Activated T-cell treated with anti-CD3 and anti-CD28 coated beads, Interleukin-2, amount 50 U/mL, for 24 hours (primary cell): Measurements from ENCODE around the gene RPGR.

Experiments used
- DNase-seq: peaks from one replicate; pipeline ENCODE4 v3.0.0-alpha.2; 2020
- H3K27ac Mint-ChIP-seq: 2 replicates; pipeline ENCODE4 v1.8.0; 2020; ENCODE audit warnings: mild to moderate bottlenecking, mixed read lengths
- H3K27me3 Mint-ChIP-seq: 2 replicates; pipeline ENCODE4 v1.8.0; 2020; ENCODE audit warnings: mixed read lengths
- H3K36me3 Mint-ChIP-seq: 2 replicates; pipeline ENCODE4 v1.8.0; 2020; ENCODE audit warnings: low read depth, mixed read lengths
- H3K4me1 Mint-ChIP-seq: 2 replicates; pipeline ENCODE4 v1.8.0; 2020; ENCODE audit warnings: low read depth, mixed read lengths
- H3K4me3 Mint-ChIP-seq: 2 replicates; pipeline ENCODE4 v1.8.0; 2020; ENCODE audit warnings: mild to moderate bottlenecking, moderate library complexity, mixed read lengths
- H3K9me3 Mint-ChIP-seq: 2 replicates; pipeline ENCODE4 v1.8.0; 2020; ENCODE audit warnings: mixed read lengths

RPGR gene

GRCh38 chrX:38305971-38306370 is 21.3 kb downstream of the RPGR start:
- no peak overlapping the region for H3K4me3 Mint-ChIP-seq
- DNase-seq: no peak
- no peaks in the 10 kb centered on the region for H3K4me1 Mint-ChIP-seq
- no peaks in the 10 kb centered on the region for H3K9me3 Mint-ChIP-seq
- H3K27me3 Mint-ChIP-seq: no peaks in the 10 kb centered on the region
- H3K36me3 Mint-ChIP-seq: peaks cover 15% of the 10 kb centered on the region
- H3K27ac Mint-ChIP-seq: no peak overlapping the region

DNA sequence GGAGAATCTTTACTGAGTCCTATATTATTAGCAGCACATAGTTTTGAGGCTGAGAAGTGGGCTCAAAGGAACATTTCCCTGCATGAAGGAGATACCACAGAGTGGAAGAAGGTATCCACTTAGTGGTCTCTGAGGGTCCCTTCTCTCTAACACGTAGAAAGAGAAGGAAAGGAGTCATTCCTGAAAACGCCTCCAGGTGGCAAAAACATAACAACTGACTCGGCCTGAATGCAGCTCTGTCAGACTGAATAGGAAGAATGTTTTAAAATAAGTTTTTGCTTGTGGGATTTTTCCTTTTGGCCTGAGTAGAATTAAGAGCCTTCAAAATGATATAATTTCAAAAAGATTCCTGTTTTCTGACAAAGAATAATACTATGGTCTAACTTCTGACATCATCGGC is 23.3 kb downstream of the RPGR start:
- Mint-ChIP-seq H3K36me3 (peaks cover 14% of the 10 kb centered on the region), H3K27ac (no peak overlapping the region), H3K4me3 (no peak overlapping the region), H3K4me1 (no peaks in the 10 kb centered on the region), H3K27me3 (peaks cover 2% of the 10 kb centered on the region), H3K9me3 (no peaks in the 10 kb centered on the region)
- DNase-seq: no peak

DNA sequence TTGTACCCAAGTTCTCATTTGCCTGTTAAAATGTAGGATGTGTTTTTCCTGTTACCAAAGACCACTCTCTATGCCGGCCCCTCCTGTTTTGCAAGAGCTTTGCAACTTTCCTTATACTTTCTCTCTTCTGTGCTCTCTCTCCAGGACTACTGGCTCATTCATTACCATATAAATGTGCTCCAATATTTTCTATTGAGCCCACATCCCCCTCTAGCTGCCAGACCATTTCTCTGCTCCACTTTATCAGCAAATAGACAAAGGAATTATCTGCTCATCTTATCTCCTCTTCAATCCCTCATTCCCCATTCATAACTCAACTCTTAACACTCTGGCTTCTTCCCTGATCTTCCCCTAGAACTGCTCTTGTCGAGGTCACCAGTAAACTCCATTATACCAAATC is 33.6 kb downstream of the RPGR start:
- Mint-ChIP-seq H3K4me3 (no peak overlapping the region), H3K4me1 (no peaks in the 10 kb centered on the region), H3K27ac (no peak overlapping the region), H3K27me3 (peaks cover 10% of the 10 kb centered on the region), H3K36me3 (peaks cover 6% of the 10 kb centered on the region), H3K9me3 (no peaks in the 10 kb centered on the region)
- DNase-seq: no peak

DNA sequence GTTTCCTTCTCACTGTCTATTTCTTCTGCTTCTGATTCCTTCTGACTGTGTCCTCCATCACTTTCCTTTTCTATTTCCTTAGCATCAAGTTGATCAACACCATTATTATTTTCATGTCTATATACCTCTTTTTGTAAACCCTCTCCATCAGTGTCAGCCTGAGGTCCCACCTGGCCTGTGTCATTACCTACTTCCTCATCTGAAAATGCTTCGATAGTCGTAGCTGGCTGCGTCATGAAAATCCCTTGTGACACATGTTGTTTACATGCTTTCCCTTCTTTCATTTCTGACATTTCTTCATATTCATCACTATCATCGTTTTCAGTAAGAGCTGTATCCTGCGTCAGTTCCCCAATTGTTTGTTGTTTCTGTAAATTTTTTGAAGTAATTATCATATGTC is 39.6 kb downstream of the RPGR start:
- H3K9me3 Mint-ChIP-seq: no peaks in the 10 kb centered on the region
- H3K36me3 Mint-ChIP-seq: peaks cover 4% of the 10 kb centered on the region
- peaks cover 14% of the 10 kb centered on the region for H3K27me3 Mint-ChIP-seq
- H3K27ac Mint-ChIP-seq: no peak overlapping the region
- DNase-seq: no peak
- no peaks in the 10 kb centered on the region for H3K4me1 Mint-ChIP-seq
- no peak overlapping the region for H3K4me3 Mint-ChIP-seq

DNA sequence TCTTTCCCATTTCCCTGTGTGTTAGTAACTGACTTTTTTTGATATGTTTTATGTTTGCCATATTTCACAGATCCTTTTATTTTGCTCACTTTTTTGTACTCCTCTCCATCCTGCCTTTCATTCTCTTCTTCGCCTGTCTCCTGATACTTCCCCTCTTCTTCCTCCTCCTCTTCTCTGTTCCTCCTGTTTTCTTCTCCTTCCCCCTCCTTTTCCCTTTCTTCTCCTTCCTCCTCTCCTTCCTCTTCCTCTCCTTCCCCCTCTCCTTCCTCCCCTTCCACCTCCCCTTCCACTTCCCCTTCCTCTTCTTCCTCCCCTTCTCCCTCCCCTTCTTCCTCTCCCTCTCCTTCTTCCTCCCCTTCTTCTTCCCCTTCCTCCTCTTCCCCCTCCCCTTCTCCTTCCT is 41.7 kb downstream of the RPGR start:
- Mint-ChIP-seq H3K4me3 (no peak overlapping the region), H3K9me3 (no peaks in the 10 kb centered on the region), H3K4me1 (no peaks in the 10 kb centered on the region), H3K27ac (no peak overlapping the region), H3K27me3 (peaks cover 20% of the 10 kb centered on the region), H3K36me3 (peaks cover 4% of the 10 kb centered on the region)
- DNase-seq: no peak

DNA sequence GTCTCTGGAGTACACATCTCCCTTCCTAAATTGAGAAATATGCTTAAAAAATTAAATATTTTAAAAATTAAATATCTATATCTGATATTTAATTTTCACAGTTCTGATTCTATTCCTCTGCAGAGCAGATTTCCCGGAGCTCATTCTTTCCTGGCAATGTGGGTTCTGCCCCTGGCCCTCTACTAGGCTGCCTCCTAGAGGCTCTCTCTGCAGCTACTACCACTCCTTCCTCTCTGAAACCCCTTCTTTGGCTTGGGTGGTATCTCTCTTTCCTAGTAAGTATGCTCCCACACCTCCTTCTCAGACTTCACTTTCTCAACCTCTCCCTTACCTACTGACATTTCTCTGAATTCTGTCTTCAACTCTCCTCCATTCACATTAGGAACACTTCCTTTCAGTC is 45.3 kb downstream of the RPGR start:
- DNase-seq: no peak
- H3K27me3 Mint-ChIP-seq: peaks cover 25% of the 10 kb centered on the region
- H3K27ac Mint-ChIP-seq: no peak overlapping the region
- H3K4me3 Mint-ChIP-seq: no peak overlapping the region
- H3K36me3 Mint-ChIP-seq: peaks cover 2% of the 10 kb centered on the region
- H3K4me1 Mint-ChIP-seq: no peaks in the 10 kb centered on the region
- no peaks in the 10 kb centered on the region for H3K9me3 Mint-ChIP-seq

- Mint-ChIP-seq H3K27ac (no peak overlapping the region), H3K4me1 (no peaks in the 10 kb centered on the region), H3K9me3 (no peaks in the 10 kb centered on the region), H3K36me3 (peaks cover 5% of the 10 kb centered on the region), H3K4me3 (no peak overlapping the region), H3K27me3 (peaks cover 25% of the 10 kb centered on the region)
- DNase-seq: no peak
Measured at GRCh38 chrX:38279188-38279587, 48.1 kb downstream of the RPGR start.

DNA sequence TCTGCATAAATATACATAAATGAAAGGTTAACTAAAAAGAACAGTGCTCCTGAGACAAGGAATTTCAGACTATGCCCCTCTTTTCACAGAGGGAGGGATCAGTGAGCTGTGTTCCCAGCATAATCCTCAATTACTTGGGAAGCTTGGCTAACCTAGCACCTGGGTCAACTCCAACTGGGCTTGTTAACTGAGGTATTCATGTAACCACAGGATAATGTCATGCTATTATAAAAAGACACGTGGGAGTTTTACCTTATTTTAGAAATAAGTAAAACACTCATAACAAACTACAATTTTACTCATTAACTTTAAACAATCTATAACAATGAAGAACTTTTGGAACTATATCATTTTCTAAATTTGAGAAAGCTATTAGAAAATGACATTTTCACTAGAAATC is 48.6 kb downstream of the RPGR start:
- no peak overlapping the region for H3K4me3 Mint-ChIP-seq
- peaks cover 8% of the 10 kb centered on the region for H3K36me3 Mint-ChIP-seq
- H3K4me1 Mint-ChIP-seq: no peaks in the 10 kb centered on the region
- H3K27ac Mint-ChIP-seq: no peak overlapping the region
- H3K9me3 Mint-ChIP-seq: no peaks in the 10 kb centered on the region
- H3K27me3 Mint-ChIP-seq: peaks cover 25% of the 10 kb centered on the region
- DNase-seq: no peak

GRCh38 chrX:38277802-38278201 is 49.5 kb downstream of the RPGR start:
- no peak overlapping the region for H3K4me3 Mint-ChIP-seq
- no peak for DNase-seq
- peaks cover 27% of the 10 kb centered on the region for H3K27me3 Mint-ChIP-seq
- peaks cover 12% of the 10 kb centered on the region for H3K36me3 Mint-ChIP-seq
- H3K4me1 Mint-ChIP-seq: no peaks in the 10 kb centered on the region
- no peaks in the 10 kb centered on the region for H3K9me3 Mint-ChIP-seq
- H3K27ac Mint-ChIP-seq: no peak overlapping the region

DNA sequence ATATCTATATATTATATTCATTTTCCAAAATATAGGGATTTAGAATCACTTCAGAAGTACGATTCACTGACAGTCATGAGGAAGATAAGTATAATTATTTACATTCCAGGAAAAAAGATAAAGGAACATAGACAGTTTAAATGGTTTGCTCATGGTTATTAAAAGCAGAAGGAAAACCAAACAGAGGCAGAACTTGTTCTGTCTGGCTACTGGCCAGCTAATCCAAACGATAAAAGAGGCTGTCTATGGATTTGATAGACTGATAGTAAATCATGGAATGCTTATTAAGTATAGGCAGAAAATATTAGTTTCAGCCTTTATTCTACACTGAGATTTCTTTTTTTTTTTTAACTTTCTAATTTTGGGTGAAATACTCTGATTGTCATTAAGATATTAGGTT is 50.2 kb downstream of the RPGR start:
- no peak overlapping the region for H3K4me3 Mint-ChIP-seq
- no peaks in the 10 kb centered on the region for H3K9me3 Mint-ChIP-seq

DNA sequence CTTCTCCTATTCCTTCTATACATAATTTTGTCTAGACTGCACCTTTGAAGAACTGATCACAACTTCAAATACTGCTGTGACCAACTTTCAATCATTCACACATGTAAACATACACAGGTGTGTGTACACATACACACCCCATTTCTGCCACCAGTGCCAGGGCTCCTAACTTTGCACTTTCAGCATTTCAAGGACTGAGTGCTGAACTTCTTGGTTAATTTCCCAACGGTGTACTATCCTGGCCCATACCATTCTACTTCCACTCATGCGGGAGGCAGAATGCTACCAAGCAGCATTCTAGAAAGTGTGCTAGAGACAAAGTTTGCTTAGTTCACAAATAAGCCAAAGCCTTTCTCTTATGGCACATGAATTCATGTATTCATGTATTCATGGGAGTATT is 51.2 kb downstream of the RPGR start:
- Mint-ChIP-seq H3K27me3 (peaks cover 21% of the 10 kb centered on the region), H3K4me3 (no peak overlapping the region), H3K36me3 (peaks cover 15% of the 10 kb centered on the region), H3K4me1 (no peaks in the 10 kb centered on the region), H3K27ac (no peak overlapping the region), H3K9me3 (no peaks in the 10 kb centered on the region)
- no peak for DNase-seq

More for the DNA sequence above, 50.2 kb downstream of the RPGR start:
- DNase-seq: no peak
- Mint-ChIP-seq H3K4me1 (no peaks in the 10 kb centered on the region), H3K27me3 (peaks cover 22% of the 10 kb centered on the region), H3K27ac (no peak overlapping the region), H3K36me3 (peaks cover 12% of the 10 kb centered on the region)

GRCh38 chrX:38275615-38276014 is 51.7 kb downstream of the RPGR start:
- Mint-ChIP-seq H3K4me1 (no peaks in the 10 kb centered on the region), H3K27ac (no peak overlapping the region), H3K36me3 (peaks cover 19% of the 10 kb centered on the region), H3K9me3 (no peaks in the 10 kb centered on the region), H3K4me3 (no peak overlapping the region), H3K27me3 (peaks cover 24% of the 10 kb centered on the region)
- DNase-seq: no peak

- no peak overlapping the region for H3K27ac Mint-ChIP-seq
Measured at GRCh38 chrX:38273453-38273852, 53.9 kb downstream of the RPGR start.

GRCh38 chrX:38271154-38271716 is 56.1 kb downstream of the RPGR start:
- DNase-seq: no peak
- peaks cover 21% of the 10 kb centered on the region for H3K27me3 Mint-ChIP-seq
- no peaks in the 10 kb centered on the region for H3K9me3 Mint-ChIP-seq
- no peaks in the 10 kb centered on the region for H3K4me1 Mint-ChIP-seq
- H3K27ac Mint-ChIP-seq: no peak overlapping the region
- no peak overlapping the region for H3K4me3 Mint-ChIP-seq
- peaks cover 26% of the 10 kb centered on the region for H3K36me3 Mint-ChIP-seq

More at GRCh38 chrX:38273453-38273852, 53.9 kb downstream of the RPGR start:
- Mint-ChIP-seq H3K36me3 (peaks cover 24% of the 10 kb centered on the region), H3K4me3 (no peak overlapping the region), H3K9me3 (no peaks in the 10 kb centered on the region), H3K4me1 (no peaks in the 10 kb centered on the region), H3K27me3 (peaks cover 17% of the 10 kb centered on the region)
- no peak for DNase-seq

GRCh38 chrX:38268011-38268410 is 59.3 kb downstream of the RPGR start:
- Mint-ChIP-seq H3K27ac (no peak overlapping the region), H3K27me3 (peaks cover 19% of the 10 kb centered on the region), H3K9me3 (no peaks in the 10 kb centered on the region), H3K36me3 (peaks cover 19% of the 10 kb centered on the region), H3K4me1 (no peaks in the 10 kb centered on the region), H3K4me3 (no peak overlapping the region)
- DNase-seq: no peak
